ENCODE data around the gene RASGRP1.

GRCh38 chr15:38516626-38517025 is 48.0 kb downstream of the RASGRP1 start:
- TF ChIP-seq CTCF (IDR thresholded peaks at IDR 0.05) (no peak), POLR2AphosphoS5 (IDR thresholded peaks at IDR 0.05) (no peak), EP300 (IDR thresholded peaks at IDR 0.05) (no peak), POLR2A (IDR thresholded peaks at IDR 0.05) (no peak)

Data from suprapubic skin (tissue), 4 donors.